Calu3 (cell line): ENCODE results near the gene HEMK1. TPM values are rescaled to one million over a fixed set of nuclear protein-coding genes. Genes with fewer than 3 reads are reported as not detected.

Experiments used
- BruUV-seq: library from RNA; stranded (reverse); fragments of 400-500 nt; replicated peaks from 2 replicates; lab custom pipeline; 2021; lab: Mats Ljungman, UMichigan
- CTCF ChIA-PET: fragments of 300-600 bp; sonication (Branson Sonifier 250); formaldehyde crosslinking; loops from one replicate; lab custom pipeline; 2022; ENCODE audit warnings: antibody characterized with exemption; lab: Charles Lee
- DNase-seq: peaks from one replicate; pipeline ENCODE4 v3.0.0; 2022
- H3K27ac Mint-ChIP-seq: one replicate; pipeline ENCODE4 v1.8.0; 2022; ENCODE audit warnings: mixed read lengths; ENCODE audit not compliant: unreplicated experiment
- H3K27me3 Mint-ChIP-seq: one replicate; pipeline ENCODE4 v1.8.0; 2022; ENCODE audit warnings: mixed read lengths; ENCODE audit not compliant: unreplicated experiment
- H3K36me3 Mint-ChIP-seq: one replicate; pipeline ENCODE4 v1.8.0; 2022; ENCODE audit warnings: mild to moderate bottlenecking, moderate library complexity, mixed read lengths; ENCODE audit not compliant: insufficient read depth, unreplicated experiment
- H3K4me1 Mint-ChIP-seq: one replicate; pipeline ENCODE4 v1.8.0; 2022; ENCODE audit warnings: mild to moderate bottlenecking, low read depth, mixed read lengths; ENCODE audit not compliant: unreplicated experiment
- H3K4me3 Mint-ChIP-seq: one replicate; pipeline ENCODE4 v1.8.0; 2022; ENCODE audit warnings: mild to moderate bottlenecking, low read depth, moderate library complexity, mixed read lengths; ENCODE audit not compliant: unreplicated experiment
- H3K9me3 Mint-ChIP-seq: one replicate; pipeline ENCODE4 v1.8.0; 2022; ENCODE audit warnings: low read depth, mixed read lengths; ENCODE audit not compliant: unreplicated experiment
- intact Hi-C: fragments of 100-400 bp; cut with micrococcal nuclease; formaldehyde crosslinking; loops from one replicate; pipeline ENCODE4 v1.10.0; 2022; ENCODE audit not compliant: unreplicated experiment
- total RNA-seq: library from RNA; stranded (reverse); gene quantifications from 2 replicates; pipeline ENCODE4 v1.2.3, GENCODE V29; 2022
- TF ChIP-seq, protein P1 (sequence below): fragments of 200-600 bp; IDR thresholded peaks from one replicate; pipeline ENCODE4 v1.8.0; 2022; ENCODE audit warnings: antibody characterized with exemption; ENCODE audit not compliant: unreplicated experiment

Gene HEMK1
- total RNA-seq, 1 experiment from 2014 or later, result 20.0 TPM

DNA sequence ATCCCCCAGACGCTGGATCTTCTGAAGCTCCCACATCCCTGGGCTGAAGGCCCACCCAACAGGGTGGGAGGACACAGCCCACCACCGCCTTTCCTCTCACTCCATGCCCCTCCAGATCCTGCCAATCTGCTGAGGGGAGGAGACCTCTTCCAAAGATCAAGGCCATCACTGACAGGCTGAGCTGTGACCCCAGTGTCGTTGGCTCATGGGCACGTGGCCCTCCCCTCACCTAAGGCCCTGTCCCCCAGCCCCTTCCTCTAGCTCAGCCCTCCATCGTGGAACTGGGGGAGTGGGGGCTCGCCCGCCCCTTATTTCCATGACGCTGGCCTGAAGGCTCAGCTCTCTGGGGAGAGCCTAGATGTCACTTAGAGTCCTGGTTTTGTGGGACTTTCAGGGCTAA is 12.2 kb upstream of the HEMK1 start:
- no TSS peak for BruUV-seq
- Mint-ChIP-seq H3K36me3 (no peaks in the 10 kb centered on the region), H3K27ac (no peak overlapping the region), H3K9me3 (no peaks in the 10 kb centered on the region), H3K27me3 (peaks cover 75% of the 10 kb centered on the region), H3K4me1 (no peaks in the 10 kb centered on the region), H3K4me3 (no peak overlapping the region)
- TF ChIP-seq, protein P1, sequence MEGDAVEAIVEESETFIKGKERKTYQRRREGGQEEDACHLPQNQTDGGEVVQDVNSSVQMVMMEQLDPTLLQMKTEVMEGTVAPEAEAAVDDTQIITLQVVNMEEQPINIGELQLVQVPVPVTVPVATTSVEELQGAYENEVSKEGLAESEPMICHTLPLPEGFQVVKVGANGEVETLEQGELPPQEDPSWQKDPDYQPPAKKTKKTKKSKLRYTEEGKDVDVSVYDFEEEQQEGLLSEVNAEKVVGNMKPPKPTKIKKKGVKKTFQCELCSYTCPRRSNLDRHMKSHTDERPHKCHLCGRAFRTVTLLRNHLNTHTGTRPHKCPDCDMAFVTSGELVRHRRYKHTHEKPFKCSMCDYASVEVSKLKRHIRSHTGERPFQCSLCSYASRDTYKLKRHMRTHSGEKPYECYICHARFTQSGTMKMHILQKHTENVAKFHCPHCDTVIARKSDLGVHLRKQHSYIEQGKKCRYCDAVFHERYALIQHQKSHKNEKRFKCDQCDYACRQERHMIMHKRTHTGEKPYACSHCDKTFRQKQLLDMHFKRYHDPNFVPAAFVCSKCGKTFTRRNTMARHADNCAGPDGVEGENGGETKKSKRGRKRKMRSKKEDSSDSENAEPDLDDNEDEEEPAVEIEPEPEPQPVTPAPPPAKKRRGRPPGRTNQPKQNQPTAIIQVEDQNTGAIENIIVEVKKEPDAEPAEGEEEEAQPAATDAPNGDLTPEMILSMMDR, result no peak
- CTCF ChIA-PET, result no interaction called here
- no peak for DNase-seq
- intact Hi-C loops, result no loop called here

DNA sequence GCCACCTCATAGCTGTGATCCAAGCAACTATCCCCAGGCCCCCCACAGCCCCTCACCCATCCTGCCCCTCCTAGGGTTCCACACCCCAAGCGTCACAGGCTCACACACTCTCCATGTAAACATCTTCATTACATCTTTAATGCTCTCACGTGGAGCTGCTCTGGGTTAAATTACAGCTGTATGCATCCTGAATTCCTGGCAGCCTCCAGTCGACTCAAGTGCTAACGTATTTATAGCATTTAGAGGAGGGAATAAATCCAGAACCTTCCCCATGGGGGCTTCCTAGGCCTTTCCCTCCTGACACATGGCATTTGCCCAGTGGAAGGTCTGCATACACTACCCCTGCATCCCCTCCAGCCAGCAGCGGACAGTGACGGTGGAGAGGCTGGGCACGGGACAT is 11.4 kb upstream of the HEMK1 start:
- H3K4me3 Mint-ChIP-seq, result no peak overlapping the region
- no peaks in the 10 kb centered on the region for H3K9me3 Mint-ChIP-seq
- H3K36me3 Mint-ChIP-seq, result no peaks in the 10 kb centered on the region
- intact Hi-C loops, result no loop called here
- no peaks in the 10 kb centered on the region for H3K4me1 Mint-ChIP-seq
- CTCF ChIA-PET, result no interaction called here
- DNase-seq, result no peak
- peaks cover 67% of the 10 kb centered on the region for H3K27me3 Mint-ChIP-seq
- BruUV-seq, result no TSS peak
- TF ChIP-seq, protein P1, result no peak
- no peak overlapping the region for H3K27ac Mint-ChIP-seq

DNA sequence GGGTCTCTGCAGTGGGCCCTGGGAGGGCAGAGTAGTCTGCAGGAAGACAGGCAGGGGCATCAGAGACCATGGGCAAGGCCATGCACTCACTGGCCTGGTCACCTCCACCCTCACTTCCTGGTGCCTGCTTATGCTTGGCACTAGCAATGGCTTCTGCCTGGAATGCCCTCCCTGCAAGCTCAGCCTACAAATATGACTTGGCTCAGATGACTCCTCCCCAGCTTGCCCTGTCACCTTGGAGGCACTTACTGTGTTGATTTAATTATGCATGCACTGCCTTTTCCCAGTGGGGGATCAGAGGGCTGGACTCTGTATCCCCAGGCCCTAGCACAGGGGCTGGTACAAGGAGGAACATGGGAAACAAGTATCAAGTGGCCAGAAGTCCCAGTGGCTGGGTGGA is 9.6 kb upstream of the HEMK1 start:
- H3K27ac Mint-ChIP-seq, result no peak overlapping the region

DNA sequence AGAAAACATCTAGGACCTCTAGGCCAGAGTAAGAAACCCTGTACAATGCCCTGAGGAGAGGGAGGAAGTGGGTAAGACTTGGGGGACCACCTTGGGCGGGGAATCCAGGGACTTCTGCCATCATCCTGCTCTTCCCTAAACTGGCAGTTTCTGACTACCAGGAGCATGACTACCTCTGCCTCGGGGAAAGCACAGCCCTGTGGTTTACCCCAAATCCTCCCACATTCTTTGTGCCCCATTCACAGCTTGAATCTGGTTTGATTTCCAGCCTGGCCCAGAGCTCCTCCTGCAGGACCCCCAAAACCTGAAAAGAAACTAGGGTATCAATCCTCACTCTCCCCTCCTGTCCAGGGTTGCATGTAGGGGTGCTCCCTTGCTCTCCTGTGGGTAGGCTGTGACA is 6.5 kb upstream of the HEMK1 start:
- no TSS peak for BruUV-seq
- CTCF ChIA-PET, result no interaction called here
- Mint-ChIP-seq H3K27me3 (peaks cover 60% of the 10 kb centered on the region), H3K36me3 (peaks cover 8% of the 10 kb centered on the region), H3K9me3 (no peaks in the 10 kb centered on the region), H3K4me1 (peaks cover 5% of the 10 kb centered on the region), H3K4me3 (no peak overlapping the region), H3K27ac (no peak overlapping the region)
- TF ChIP-seq, protein P1, result no peak
- DNase-seq, result no peak
- intact Hi-C loops, result no loop called here

More for the DNA sequence above, 9.6 kb upstream of the HEMK1 start:
- no peaks in the 10 kb centered on the region for H3K36me3 Mint-ChIP-seq
- BruUV-seq, result no TSS peak
- H3K27me3 Mint-ChIP-seq, result peaks cover 58% of the 10 kb centered on the region
- CTCF ChIA-PET, result no interaction called here
- intact Hi-C loops, result no loop called here
- no peaks in the 10 kb centered on the region for H3K9me3 Mint-ChIP-seq
- H3K4me3 Mint-ChIP-seq, result no peak overlapping the region
- TF ChIP-seq, protein P1, result no peak
- H3K4me1 Mint-ChIP-seq, result no peaks in the 10 kb centered on the region
- DNase-seq, result no peak
